PC-9 (cell line): Measurements from ENCODE around the gene PATJ. TPM values are rescaled to one million over a fixed set of nuclear protein-coding genes. Genes with fewer than 3 reads are reported as not detected.

ENCODE experiments used
- BruUV-seq: library from RNA; stranded (reverse); fragments of 400-500 nt; replicated peaks from 2 replicates; lab custom pipeline; 2021; lab: Mats Ljungman, UMichigan
- CTCF ChIA-PET: fragments of 300-600 bp; sonication (Branson Sonifier 250); formaldehyde crosslinking; loops from one replicate; lab custom pipeline; 2022; ENCODE audit warnings: antibody characterized with exemption; lab: Charles Lee
- POLR2A ChIA-PET: fragments of 300-600 bp; sonication (Branson Sonifier 250); formaldehyde crosslinking; loops from one replicate; lab custom pipeline; 2022; ENCODE audit warnings: antibody characterized with exemption; ENCODE audit not compliant: unreplicated experiment; lab: Charles Lee
- DNase-seq, 2 experiments: peaks; one replicate each; pipeline versions ENCODE4 v3.0.0 to v3.0.0-alpha.2; 2015 to 2022; ENCODE audit warnings: mixed read lengths in 1 of 2
- H2AFZ ChIP-seq: fragments of 200-600 bp; sonication (generic); 2 replicates; pipeline ENCODE4 v1.8.1; 2017; ENCODE audit warnings: antibody characterized with exemption
- H3F3A ChIP-seq: fragments of 200-600 bp; sonication (generic); 2 replicates; pipeline ENCODE4 v1.8.1; 2017; ENCODE audit warnings: antibody characterized with exemption, mild to moderate bottlenecking, low read depth; ENCODE audit not compliant: insufficient read depth
- H3K27ac ChIP-seq: fragments of 200-600 bp; sonication (generic); 2 replicates; pipeline ENCODE4 v1.6.1; 2016; ENCODE audit warnings: mixed run types
- H3K27me3 ChIP-seq: fragments of 200-600 bp; sonication (generic); 2 replicates; pipeline ENCODE4 v1.6.1; 2016; ENCODE audit warnings: low read depth, mixed run types; ENCODE audit not compliant: insufficient read depth
- H3K36me3 ChIP-seq: fragments of 200-600 bp; sonication (generic); 2 replicates; pipeline ENCODE4 v1.6.1; 2016; ENCODE audit warnings: low read depth, mixed run types
- H3K4me1 ChIP-seq: fragments of 200-600 bp; sonication (generic); replicated peaks from 2 replicates; pipeline ENCODE4 v1.6.1; 2016; ENCODE audit warnings: mixed run types; ENCODE audit not compliant: insufficient read depth
- H3K4me2 ChIP-seq: fragments of 200-600 bp; sonication (generic); 2 replicates; pipeline ENCODE4 v1.6.1; 2017; ENCODE audit warnings: mixed run types
- H3K4me3 ChIP-seq: fragments of 200-600 bp; sonication (generic); 2 replicates; pipeline ENCODE4 v1.6.1; 2016; ENCODE audit warnings: mixed run types
- H3K79me2 ChIP-seq: fragments of 200-600 bp; sonication (generic); 2 replicates; pipeline ENCODE4 v1.6.1; 2017; ENCODE audit warnings: low read depth, mixed run types
- H3K9me2 ChIP-seq: fragments of 200-600 bp; sonication (generic); 2 replicates; pipeline ENCODE4 v1.8.1; 2017; ENCODE audit warnings: mild to moderate bottlenecking; ENCODE audit not compliant: insufficient read depth
- H3K9me3 ChIP-seq: fragments of 200-600 bp; sonication (generic); 2 replicates; pipeline ENCODE4 v1.8.1; 2016; ENCODE audit warnings: low read depth; ENCODE audit not compliant: insufficient read depth
- H4K20me1 ChIP-seq: fragments of 200-600 bp; sonication (generic); 2 replicates; pipeline ENCODE4 v1.8.1; 2017; ENCODE audit not compliant: insufficient read depth
- EZH2 ChIP-seq: fragments of 200-600 bp; sonication (generic); IDR thresholded peaks from 2 replicates; pipeline ENCODE4 v1.8.0; 2017; ENCODE audit warnings: antibody characterized with exemption, low read depth
- intact Hi-C: fragments of 100-400 bp; cut with micrococcal nuclease; formaldehyde crosslinking; loops from one replicate; pipeline ENCODE4 v1.10.0; 2022; ENCODE audit not compliant: unreplicated experiment
- total RNA-seq: library from RNA; stranded (reverse); gene quantifications from 2 replicates; pipeline ENCODE4 v1.2.3, GENCODE V29; 2021
- TF ChIP-seq, protein P1 (sequence below): fragments of 200-600 bp; sonication (generic); conservative IDR thresholded peaks from 2 replicates; pipeline ENCODE4 v1.6.1; 2017; ENCODE audit warnings: mixed run types, antibody characterized with exemption, mild to moderate bottlenecking, moderate library complexity

The PATJ gene
- total RNA-seq, 1 experiment from 2014 or later, result 91.0 TPM

GRCh38 chr1:62006690-62007089 lies 264.4 kb downstream of the PATJ start:
- no peak for TF ChIP-seq EZH2
- TF ChIP-seq, protein P1, sequence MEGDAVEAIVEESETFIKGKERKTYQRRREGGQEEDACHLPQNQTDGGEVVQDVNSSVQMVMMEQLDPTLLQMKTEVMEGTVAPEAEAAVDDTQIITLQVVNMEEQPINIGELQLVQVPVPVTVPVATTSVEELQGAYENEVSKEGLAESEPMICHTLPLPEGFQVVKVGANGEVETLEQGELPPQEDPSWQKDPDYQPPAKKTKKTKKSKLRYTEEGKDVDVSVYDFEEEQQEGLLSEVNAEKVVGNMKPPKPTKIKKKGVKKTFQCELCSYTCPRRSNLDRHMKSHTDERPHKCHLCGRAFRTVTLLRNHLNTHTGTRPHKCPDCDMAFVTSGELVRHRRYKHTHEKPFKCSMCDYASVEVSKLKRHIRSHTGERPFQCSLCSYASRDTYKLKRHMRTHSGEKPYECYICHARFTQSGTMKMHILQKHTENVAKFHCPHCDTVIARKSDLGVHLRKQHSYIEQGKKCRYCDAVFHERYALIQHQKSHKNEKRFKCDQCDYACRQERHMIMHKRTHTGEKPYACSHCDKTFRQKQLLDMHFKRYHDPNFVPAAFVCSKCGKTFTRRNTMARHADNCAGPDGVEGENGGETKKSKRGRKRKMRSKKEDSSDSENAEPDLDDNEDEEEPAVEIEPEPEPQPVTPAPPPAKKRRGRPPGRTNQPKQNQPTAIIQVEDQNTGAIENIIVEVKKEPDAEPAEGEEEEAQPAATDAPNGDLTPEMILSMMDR, result no peak
- H3K36me3 ChIP-seq, result no peaks in the 10 kb centered on the region
- POLR2A ChIA-PET, result interaction anchor here (0.7 kb wide), 1 partner anchor 11 kb away, joined by 6 read pairs; no protein-coding TSS in a partner anchor
- no peaks in the 10 kb centered on the region for H3K4me1 ChIP-seq
- H3K9me2 ChIP-seq, result no peaks in the 10 kb centered on the region; the same call in 1 of the 2 replicates
- no peak for DNase-seq
- H3K79me2 ChIP-seq, result no peaks in the 10 kb centered on the region
- H3K27me3 ChIP-seq, result no peaks in the 10 kb centered on the region
- peaks cover 3% of the 10 kb centered on the region; the same call in 1 of the 2 replicates for H4K20me1 ChIP-seq
- CTCF ChIA-PET, result no interaction called here
- H3F3A ChIP-seq, result peaks cover 5% of the 10 kb centered on the region
- H3K4me2 ChIP-seq, result no peak overlapping the region
- H3K9me3 ChIP-seq, result no peaks in the 10 kb centered on the region; the same call in 1 of the 2 replicates
- H3K4me3 ChIP-seq, result no peak overlapping the region
- H2AFZ ChIP-seq, result no peak overlapping the region
- H3K27ac ChIP-seq, result no peak overlapping the region
- no TSS peak for BruUV-seq
- intact Hi-C loops, result no loop called here

DNA sequence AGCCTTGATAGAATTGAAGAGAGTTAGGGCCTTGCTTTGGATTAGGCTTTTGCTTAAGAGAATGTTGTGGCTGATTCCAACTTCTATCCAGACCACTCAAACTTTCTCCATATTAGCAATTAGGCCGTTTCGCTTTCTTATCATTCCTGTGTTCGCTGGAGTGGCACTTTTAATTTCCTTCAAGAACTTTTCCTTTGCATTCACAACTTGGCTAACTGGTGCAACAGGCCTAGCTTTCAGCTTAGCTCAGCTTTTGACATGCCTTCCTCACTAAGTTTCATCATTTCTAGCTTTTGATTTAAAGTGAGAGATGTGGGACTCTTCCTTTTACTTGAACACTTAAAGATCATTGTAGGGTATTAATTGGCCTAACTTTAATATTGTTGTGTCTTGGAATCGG lies 268.7 kb downstream of the PATJ start:
- Histone ChIP-seq H3K27ac (no peak overlapping the region), H4K20me1 (no peaks in the 10 kb centered on the region; the same call in 1 of the 2 replicates), H3K36me3 (no peaks in the 10 kb centered on the region), H3K4me3 (no peak overlapping the region), H3K27me3 (no peaks in the 10 kb centered on the region), H3K9me2 (no peaks in the 10 kb centered on the region; the same call in 1 of the 2 replicates), H3K9me3 (no peaks in the 10 kb centered on the region), H3K79me2 (no peaks in the 10 kb centered on the region), H3K4me1 (no peaks in the 10 kb centered on the region), H3K4me2 (no peak overlapping the region), H3F3A (peaks cover 1% of the 10 kb centered on the region; the same call in 1 of the 2 replicates), H2AFZ (no peak overlapping the region)
- POLR2A ChIA-PET, result no interaction called here
- intact Hi-C loops, result no loop called here
- DNase-seq, result no peak
- CTCF ChIA-PET, result no interaction called here
- BruUV-seq, result no TSS peak
- no peak for TF ChIP-seq EZH2
- TF ChIP-seq, protein P1, result no peak

DNA sequence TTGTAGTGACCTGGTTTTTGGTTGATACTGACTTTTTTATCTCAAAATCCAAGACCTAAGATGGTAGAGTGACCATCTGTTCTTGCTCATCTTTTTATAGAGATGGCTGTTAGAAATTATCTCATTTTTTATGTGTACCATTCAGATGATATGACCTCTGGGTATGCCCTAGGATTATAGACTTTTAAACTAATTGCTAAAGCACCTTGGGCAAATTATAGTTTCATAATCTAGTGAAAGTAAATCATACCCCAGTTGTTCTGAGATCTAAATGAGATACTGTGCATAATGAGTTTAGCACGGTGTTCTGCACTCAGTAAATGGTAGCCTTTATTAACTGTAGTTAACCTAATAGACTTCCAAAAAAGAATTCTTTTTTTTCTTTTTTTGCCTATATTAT lies 269.8 kb downstream of the PATJ start:
- no peaks in the 10 kb centered on the region for H3F3A ChIP-seq
- DNase-seq, result no peak
- ChIA-PET CTCF (no interaction called here), POLR2A (no interaction called here)
- H2AFZ ChIP-seq, result no peak overlapping the region
- H3K27me3 ChIP-seq, result no peaks in the 10 kb centered on the region
- H3K79me2 ChIP-seq, result no peaks in the 10 kb centered on the region
- H3K36me3 ChIP-seq, result no peaks in the 10 kb centered on the region
- H4K20me1 ChIP-seq, result no peaks in the 10 kb centered on the region; the same call in 1 of the 2 replicates
- no peaks in the 10 kb centered on the region for H3K4me1 ChIP-seq
- no peak overlapping the region for H3K4me3 ChIP-seq
- BruUV-seq, result no TSS peak
- intact Hi-C loops, result no loop called here
- TF ChIP-seq, protein P1, result no peak
- TF ChIP-seq EZH2, result no peak
- no peaks in the 10 kb centered on the region for H3K9me2 ChIP-seq
- H3K9me3 ChIP-seq, result no peaks in the 10 kb centered on the region
- H3K4me2 ChIP-seq, result no peak overlapping the region
- H3K27ac ChIP-seq, result no peak overlapping the region
